GM15510 (cell line): Measurements from ENCODE around the gene CTDSP1.

Experiments
- POLR2A ChIP-seq: IDR thresholded peaks from 3 replicates; pipeline ENCODE4 v1.6.1; 2011; ENCODE audit warnings: borderline replicate concordance; ENCODE audit not compliant: insufficient read length; ENCODE audit errors: extremely low read depth

CTDSP1 gene

GRCh38 chr2:218402491-218402901 lies 2.8 kb downstream of the CTDSP1 start:
- no peak for TF ChIP-seq POLR2A

DNA sequence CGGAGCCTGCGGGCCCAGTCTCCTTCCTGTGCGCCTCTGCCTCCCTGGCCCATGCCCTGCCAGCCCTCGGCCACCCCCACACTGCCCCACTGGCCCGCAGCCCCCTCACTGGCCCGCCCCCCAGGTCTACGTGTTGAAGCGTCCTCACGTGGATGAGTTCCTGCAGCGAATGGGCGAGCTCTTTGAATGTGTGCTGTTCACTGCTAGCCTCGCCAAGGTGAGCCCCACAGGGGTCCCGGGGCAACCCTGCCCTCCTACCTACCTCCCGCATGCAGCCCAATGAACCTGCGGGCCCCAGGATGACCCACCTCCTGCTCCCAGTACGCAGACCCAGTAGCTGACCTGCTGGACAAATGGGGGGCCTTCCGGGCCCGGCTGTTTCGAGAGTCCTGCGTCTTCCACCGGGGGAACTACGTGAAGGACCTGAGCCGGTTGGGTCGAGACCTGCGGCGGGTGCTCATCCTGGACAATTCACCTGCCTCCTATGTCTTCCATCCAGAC lies 3.3 kb downstream of the CTDSP1 start:
- TF ChIP-seq POLR2A = no peak

- TF ChIP-seq POLR2A = no peak
Measured at GRCh38 chr2:218403810-218404209, 4.1 kb downstream of the CTDSP1 start.

- TF ChIP-seq POLR2A = no peak
Measured at GRCh38 chr2:218404351-218405085, 4.8 kb downstream of the CTDSP1 start.

DNA sequence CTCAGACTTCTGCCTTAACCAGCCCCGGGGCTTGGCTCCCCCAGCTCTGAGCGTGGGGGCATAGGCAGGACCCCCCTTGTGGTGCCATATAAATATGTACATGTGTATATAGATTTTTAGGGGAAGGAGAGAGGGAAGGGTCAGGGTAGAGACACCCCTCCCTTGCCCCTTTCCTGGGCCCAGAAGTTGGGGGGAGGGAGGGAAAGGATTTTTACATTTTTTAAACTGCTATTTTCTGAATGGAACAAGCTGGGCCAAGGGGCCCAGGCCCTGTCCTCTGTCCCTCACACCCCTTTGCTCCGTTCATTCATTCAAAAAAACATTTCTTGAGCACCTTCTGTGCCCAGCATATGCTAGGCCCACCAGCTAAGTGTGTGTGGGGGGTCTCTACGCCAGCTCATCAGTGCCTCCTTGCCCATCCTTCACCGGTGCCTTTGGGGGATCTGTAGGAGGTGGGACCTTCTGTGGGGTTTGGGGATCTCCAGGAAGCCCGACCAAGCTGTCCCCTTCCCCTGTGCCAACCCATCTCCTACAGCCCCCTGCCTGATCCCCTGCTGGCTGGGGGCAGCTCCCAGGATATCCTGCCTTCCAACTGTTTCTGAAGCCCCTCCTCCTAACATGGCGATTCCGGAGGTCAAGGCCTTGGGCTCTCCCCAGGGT lies 5.5 kb downstream of the CTDSP1 start:
- no peak for TF ChIP-seq POLR2A

- no peak for TF ChIP-seq POLR2A
Measured at GRCh38 chr2:218405746-218406208, 6.1 kb downstream of the CTDSP1 start.

GRCh38 chr2:218406209-218406948 lies 6.7 kb downstream of the CTDSP1 start:
- TF ChIP-seq POLR2A = peak; percentile 50

- TF ChIP-seq POLR2A = no peak
Measured at GRCh38 chr2:218406949-218407618, 7.4 kb downstream of the CTDSP1 start.

DNA sequence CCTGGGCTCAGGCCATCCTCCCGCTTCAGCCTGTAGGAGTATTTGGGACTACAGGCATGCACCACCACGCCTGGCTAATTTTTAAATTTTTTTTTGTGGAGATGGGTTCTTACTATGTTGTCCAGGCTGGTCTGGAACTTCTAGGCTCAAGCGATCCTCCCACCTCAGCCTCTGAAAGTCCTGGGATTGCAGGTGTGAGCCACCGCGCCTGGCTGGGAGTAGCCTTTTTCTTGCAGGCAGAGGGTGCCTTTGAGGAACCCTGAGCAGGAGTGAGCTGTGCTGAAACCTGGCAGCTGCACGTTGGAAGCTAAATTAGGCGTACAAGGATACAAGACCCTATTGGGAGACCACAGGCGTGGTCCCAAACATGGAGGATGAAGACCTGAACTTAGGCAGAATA lies 8.0 kb downstream of the CTDSP1 start:
- TF ChIP-seq POLR2A = no peak

- TF ChIP-seq POLR2A = no peak
Measured at GRCh38 chr2:218418321-218418716, 18.7 kb downstream of the CTDSP1 start.

DNA sequence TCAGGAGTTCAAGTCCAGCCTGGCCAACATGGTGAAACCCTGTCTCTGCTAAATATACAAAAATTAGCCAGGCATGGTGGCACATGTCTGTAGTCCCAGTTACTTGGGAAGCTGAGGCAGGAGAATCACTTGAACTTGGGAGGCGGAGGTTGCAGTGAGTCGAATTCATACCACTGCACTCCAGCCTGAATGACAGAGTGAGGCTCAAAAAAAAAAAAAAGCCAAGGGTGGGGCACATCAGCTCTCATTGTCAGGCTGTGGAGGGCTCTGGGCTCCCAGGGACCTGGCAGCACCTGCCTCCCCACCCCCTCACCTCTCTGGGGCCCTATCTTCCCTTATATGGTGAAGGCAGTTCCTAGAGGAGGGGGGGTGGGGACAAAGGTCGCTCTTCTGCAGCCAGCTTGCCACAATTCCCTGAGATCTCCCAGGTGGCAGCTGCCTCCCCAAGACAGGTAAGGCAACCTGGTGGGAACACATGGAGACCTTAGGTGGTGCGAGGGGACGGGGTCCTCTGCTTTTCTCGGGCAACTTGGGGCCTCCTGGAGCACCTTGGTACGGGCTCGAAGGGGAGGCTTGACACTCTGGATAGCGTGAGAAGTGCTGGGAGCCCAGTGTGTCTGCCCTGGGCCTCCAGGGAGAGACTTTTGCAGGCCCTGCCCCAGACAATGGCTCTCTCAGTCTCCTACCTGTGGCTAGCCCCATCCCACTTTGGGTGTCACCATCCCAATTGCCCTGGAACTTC lies 19.2 kb downstream of the CTDSP1 start, which contains the start of gene VIL1:
TSS of gene VIL1 (plus strand) at position 407 of the 742 bp plus-strand sequence. CDS start 4,656 bp downstream, outside the sequence.
- no peak for TF ChIP-seq POLR2A

DNA sequence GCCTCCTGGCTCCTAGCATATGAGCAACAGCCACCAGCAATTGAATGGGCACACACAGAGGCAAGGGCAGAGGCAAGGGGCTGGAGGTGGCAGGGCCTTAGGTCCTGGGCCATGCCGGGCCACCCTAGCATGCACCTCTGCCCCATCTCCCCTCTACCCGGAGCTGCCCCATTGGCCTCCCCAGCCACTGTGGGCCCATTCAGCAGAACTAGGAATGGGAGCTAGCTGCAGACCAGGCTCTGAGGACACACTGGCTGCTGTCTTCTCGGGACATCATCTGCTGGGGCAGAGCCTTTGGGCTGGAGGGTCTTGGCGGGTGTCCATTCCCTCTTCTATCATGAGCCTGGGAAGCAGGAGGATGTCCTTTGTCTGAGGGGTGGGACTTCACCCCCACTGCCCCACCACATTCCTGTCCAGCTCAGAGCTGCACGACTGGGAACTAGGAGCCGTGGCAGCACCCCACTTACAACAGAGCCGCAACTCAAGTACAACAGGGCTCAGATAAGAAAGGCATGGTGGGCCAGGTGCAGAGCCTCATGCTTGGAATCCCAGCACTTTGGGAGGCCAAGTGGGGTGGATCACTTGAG lies 20.1 kb downstream of the CTDSP1 start:
- TF ChIP-seq POLR2A = no peak

- TF ChIP-seq POLR2A = no peak
Measured at GRCh38 chr2:218421027-218421426, 21.4 kb downstream of the CTDSP1 start.
